K562 (cell line): ENCODE results near the gene CPT1A. TPM values are rescaled to one million over a fixed set of nuclear protein-coding genes. Genes with fewer than 3 reads are reported as not detected.
A peak's percentile ranks its signal among the peaks of the same experiment; 100 is the strongest.

ENCODE experiments used
- ATAC-seq: fragments of 200-7000 bp; cut with Tn5 transposase; 3 replicates; pipeline ENCODE4 v1.9.1; 2020; ENCODE audit warnings: moderate library complexity
- BruUV-seq: library from RNA; stranded (reverse); fragments of 400-500 nt; replicated peaks from 2 replicates; lab custom pipeline; 2021; lab: Mats Ljungman, UMichigan
- CTCF ChIA-PET: fragments of 300-600 bp; formaldehyde crosslinking; extraction: SDS; loops from one replicate; lab custom pipeline; 2021; ENCODE audit warnings: low intra/inter-chr PET ratio; lab: Yijun Ruan, JAX
- POLR2A ChIA-PET: fragments of 300-600, 350-650 bp; sonication (Branson Sonifier 250); formaldehyde crosslinking; extraction: SDS; loops from one replicate; lab custom pipeline; 2021; ENCODE audit warnings: antibody characterized with exemption, inconsistent platforms; lab: Yijun Ruan, JAX
- DNase-seq, 4 experiments: peaks; one replicate each; pipeline versions ENCODE4 v3.0.0 to v3.0.0-alpha.2; 2011 to 2018; ENCODE audit warnings: low spot score in 3 of 4, mixed read lengths in 3 of 4; ENCODE audit errors: extremely low read depth in 1 of 4
- FAIRE-seq: peaks from 2 replicates; lab custom pipeline; 2011; peaks lifted over from hg19 to GRCh38; lab: Jason Lieb, UNC
- H2AFZ ChIP-seq: 2 replicates; pipeline ENCODE4 v1.6.0; 2011; ENCODE audit warnings: low read depth, low read length, control low read depth, inconsistent platforms
- H3K27ac ChIP-seq: fragments of 200-600 bp; 3 replicates; pipeline ENCODE4 v1.8.0; 2011; ENCODE audit warnings: low read depth, mild to moderate bottlenecking, control low read depth, inconsistent platforms, low read length, moderate library complexity, mixed read lengths; ENCODE audit errors: extremely low read depth
- H3K27me3 ChIP-seq, 2 experiments: fragments of 300-600 bp in 1 of 2; 2 replicates in 1 of 2; 3 replicates in 1 of 2; pipeline versions ENCODE4 v1.6.0 to v1.8.0; 2011; ENCODE audit warnings: inconsistent platforms in 2 of 2, low read length in 2 of 2, mild to moderate bottlenecking in 1 of 2, mixed read lengths in 1 of 2, moderate library complexity in 1 of 2; ENCODE audit not compliant: control insufficient read depth in 2 of 2, insufficient read depth in 2 of 2
- H3K36me3 ChIP-seq: fragments of 300-600 bp; 3 replicates; pipeline ENCODE4 v1.8.0; 2011; ENCODE audit warnings: mild to moderate bottlenecking, low read length, inconsistent platforms; ENCODE audit not compliant: control insufficient read depth, insufficient read depth
- H3K4me1 ChIP-seq, 2 experiments: fragments of 200-600 bp in 1 of 2; replicated peaks in 1 of 2; 2 replicates in 1 of 2; 3 replicates in 1 of 2; pipeline versions ENCODE4 v1.5.1 to v1.8.0; 2011; ENCODE audit warnings: inconsistent platforms in 2 of 2, low read length in 2 of 2, mild to moderate bottlenecking in 1 of 2, mixed read lengths in 1 of 2, moderate library complexity in 1 of 2; ENCODE audit not compliant: control insufficient read depth in 2 of 2, insufficient read depth in 2 of 2
- H3K4me2 ChIP-seq: 2 replicates; pipeline ENCODE4 v1.6.1; 2011; ENCODE audit warnings: low read length, control low read depth, inconsistent platforms, mixed read lengths; ENCODE audit not compliant: insufficient read depth
- H3K4me3 ChIP-seq: fragments of 200-600 bp; sonication (generic), shearing (Covaris generic); 2 replicates; pipeline ENCODE4 v1.5.1; 2016; ENCODE audit warnings: control low read depth, inconsistent platforms
- H3K79me2 ChIP-seq: fragments of 200-600 bp; 3 replicates; pipeline ENCODE4 v1.8.0; 2011; ENCODE audit warnings: low read length, inconsistent platforms; ENCODE audit not compliant: control insufficient read depth, insufficient read depth
- H3K9ac ChIP-seq, 2 experiments: 2 replicates each; pipeline versions ENCODE4 v1.6.0 to v1.6.1; 2011; ENCODE audit warnings: low read depth in 2 of 2, low read length in 2 of 2, control low read depth in 1 of 2, inconsistent platforms in 1 of 2, mild to moderate bottlenecking in 1 of 2, mixed read lengths in 1 of 2; ENCODE audit not compliant: insufficient read depth in 1 of 2
- H3K9me1 ChIP-seq: one replicate; pipeline ENCODE4 v1.6.0; 2011; ENCODE audit warnings: inconsistent platforms, mild to moderate bottlenecking, low read length, moderate library complexity; ENCODE audit not compliant: control insufficient read depth, insufficient read depth
- H3K9me3 ChIP-seq: replicated peaks from 2 replicates; pipeline ENCODE4 v1.5.1; 2011; ENCODE audit warnings: low read depth, low read length, inconsistent platforms; ENCODE audit not compliant: control insufficient read depth, insufficient read depth
- H4K20me1 ChIP-seq: replicated peaks from 2 replicates; pipeline ENCODE4 v1.6.1; 2011; ENCODE audit warnings: low read length, inconsistent platforms, mixed read lengths; ENCODE audit not compliant: control insufficient read depth, insufficient read depth
- BMI1 ChIP-seq: fragments of 150-350 bp; IDR thresholded peaks from 2 replicates; pipeline ENCODE4 v1.6.1; 2014; ENCODE audit warnings: low read length
- E2F4 ChIP-seq: sonication (generic); formaldehyde crosslinking; IDR thresholded peaks from 2 replicates; pipeline ENCODE4 v1.8.0; 2022; ENCODE audit warnings: mild to moderate bottlenecking, low read depth, missing genetic modification reagents
- FIP1L1 ChIP-seq: fragments of 200-400 bp; formaldehyde crosslinking; IDR thresholded peaks from 2 replicates; pipeline ENCODE4 v1.6.1; 2018; ENCODE audit warnings: mild to moderate bottlenecking, low read depth, low read length; ENCODE audit not compliant: poor library complexity, severe bottlenecking
- L3MBTL2 ChIP-seq: fragments of 450-650 bp; IDR thresholded peaks from 2 replicates; pipeline ENCODE4 v1.6.1; 2016; ENCODE audit warnings: mild to moderate bottlenecking, moderate library complexity
- MEF2D ChIP-seq: conservative IDR thresholded peaks from 2 replicates; pipeline ENCODE4 v1.6.1; 2016; ENCODE audit warnings: low read depth, missing genetic modification characterization, missing compliant biosample characterization
- NFXL1 ChIP-seq: fragments of 450-650 bp; formaldehyde crosslinking; IDR thresholded peaks from 2 replicates; pipeline ENCODE4 v1.4.0; 2021; ENCODE audit warnings: mild to moderate bottlenecking
- NKRF ChIP-seq: fragments of 450-650 bp; IDR thresholded peaks from 2 replicates; pipeline ENCODE4 v1.6.1; 2016; ENCODE audit warnings: borderline replicate concordance
- PHF21A ChIP-seq: fragments of 450-650 bp; IDR thresholded peaks from 2 replicates; pipeline ENCODE4 v1.6.1; 2017; ENCODE audit warnings: low read depth, borderline replicate concordance
- SMAD3 ChIP-seq: fragments of 450-650 bp; formaldehyde crosslinking; conservative IDR thresholded peaks from 2 replicates; pipeline ENCODE4 v1.4.0; 2020; ENCODE audit warnings: mild to moderate bottlenecking
- SRSF9 ChIP-seq: fragments of 200-400 bp; formaldehyde crosslinking; IDR thresholded peaks from 2 replicates; pipeline ENCODE4 v1.6.1; 2017; ENCODE audit warnings: low read depth, low read length, borderline replicate concordance
- TEAD1 ChIP-seq, 2 experiments: fragments of 450-650 bp in 1 of 2; sonication (generic) in 1 of 2; formaldehyde crosslinking; IDR thresholded peaks; 2 replicates each; pipeline versions ENCODE4 v1.4.0 to v1.8.0; 2020 to 2022; ENCODE audit warnings: mild to moderate bottlenecking in 2 of 2, missing genetic modification reagents in 1 of 2
- TOE1 ChIP-seq, 2 experiments: fragments of 450-650 bp in 1 of 2; sonication (generic) in 1 of 2; formaldehyde crosslinking in 1 of 2; IDR thresholded peaks; 2 replicates each; pipeline versions ENCODE4 v1.7.1 to v1.8.0; 2016 to 2022; ENCODE audit warnings: borderline replicate concordance in 2 of 2, mild to moderate bottlenecking in 2 of 2, antibody characterized with exemption in 1 of 2, inconsistent platforms in 1 of 2, low read depth in 1 of 2, missing genetic modification reagents in 1 of 2, moderate library complexity in 1 of 2
- ZC3H8 ChIP-seq: fragments of 450-650 bp; IDR thresholded peaks from 2 replicates; pipeline ENCODE4 v1.6.1; 2017
- ZFX ChIP-seq: sonication (generic); formaldehyde crosslinking; IDR thresholded peaks from 2 replicates; pipeline ENCODE4 v1.8.0; 2022; ENCODE audit warnings: mild to moderate bottlenecking, missing genetic modification reagents, moderate library complexity
- ZNF212 ChIP-seq: fragments of 450-650 bp; formaldehyde crosslinking; IDR thresholded peaks from 2 replicates; pipeline ENCODE4 v1.4.0; 2020; ENCODE audit warnings: mild to moderate bottlenecking
- ZNF511 ChIP-seq: sonication (generic); formaldehyde crosslinking; IDR thresholded peaks from 2 replicates; pipeline ENCODE4 v1.8.0; 2022; ENCODE audit warnings: mild to moderate bottlenecking, missing genetic modification reagents
- WGBS: fragments of 100-300 bp; shearing (Covaris generic); methylation state at CpG from one replicate; pipeline ENCODE4 v1.1.6; 2016; ENCODE audit warnings: low coverage, mixed read lengths; ENCODE audit not compliant: insufficient coverage; ENCODE audit errors: missing lambda C conversion rate; 5-methylcytosine and 5-hydroxymethylcytosine counted together
- in situ Hi-C: fragments of 300-500 bp; cut with MboI; formaldehyde crosslinking; loops from 4 replicates; pipeline ENCODE4 v1.15.0; 2018; ENCODE audit warnings: inconsistent platforms, mixed read lengths
- intact Hi-C: fragments of 100-400 bp; cut with micrococcal nuclease; formaldehyde crosslinking; loops from 2 replicates; pipeline ENCODE4 v1.14.2; 2022
- polyA plus RNA-seq, 8 experiments: library from polyadenylated mRNA; depleted of rRNA in 4 of 8; stranded (reverse) in 5 of 8; unstranded in 3 of 8; fragments of >200 nt; fragmentation: Nextera tagmentation in 2 of 8; fragmentation: Illumina TruSeq in 1 of 8; extraction: Ambion mirVana in 2 of 8; extraction: Trizol in 1 of 8; gene quantifications; 2 replicates each; pipeline versions ENCODE4 v1.2.1 to v1.2.3, GENCODE V29; 2011 to 2014; ENCODE audit warnings: inconsistent platforms in 1 of 8, missing spikeins in 1 of 8
- total RNA-seq, 7 experiments: library from RNA; depleted of rRNA in 6 of 7; stranded (reverse); fragments of >200 nt in 6 of 7; fragmentation: Illumina TruSeq in 2 of 7; extraction: Trizol in 2 of 7; gene quantifications; 2 replicates each; pipeline versions ENCODE4 v1.2.1 to v1.2.3, GENCODE V29; 2011 to 2021; ENCODE audit warnings: low replicate concordance in 1 of 7

Gene CPT1A
- total and polyA plus RNA-seq, 9 of the 15 experiments (the other 6 are each of a cell fraction or from before 2014, with no cell fraction given), result 2.6 to 29.1 (median 12.3) TPM

- Histone ChIP-seq H2AFZ (peak overlapping the region; percentile 77), H3K9ac (peak overlapping the region; percentile 65 to 93), H3K4me3 (peak overlapping the region; percentile 47), H3K4me1 (peaks cover 18 to 58% of the 10 kb centered on the region in 2 experiments; a peak in 4 of 5 replicates), H3K9me1 (no peaks in the 10 kb centered on the region), H3K27ac (peak overlapping the region; percentile 79), H3K9me3 (no peaks in the 10 kb centered on the region), H3K27me3 (no peaks in the 10 kb centered on the region), H3K4me2 (peak overlapping the region; percentile 90), H3K36me3 (peaks cover 3% of the 10 kb centered on the region; the same call in 1 of the 3 replicates), H4K20me1 (no peaks in the 10 kb centered on the region), H3K79me2 (peaks cover 24% of the 10 kb centered on the region)
- peak; percentile 54 to 57 (median 54) for DNase-seq
- ChIA-PET CTCF (no interaction called here), POLR2A (no interaction called here)
- in situ Hi-C loops, result loop anchor here (25.0 kb wide), 1 partner anchor 821 kb away; no protein-coding TSS in a partner anchor
- intact Hi-C loops, result no loop called here
- no peak for FAIRE-seq
- ATAC-seq, result peak; percentile 67
- no TSS peak for BruUV-seq
- 1% methylated on average over 29 of the region's 90 CpGs for WGBS
- TF ChIP-seq ZFX (peak; percentile 52), PHF21A (no peak), BMI1 (no peak), SRSF9 (no peak), MEF2D (tag) (no peak), NFXL1 (CRISPR knock-in tag) (no peak), E2F4 (no peak), L3MBTL2 (peak; percentile 68; the same call in 1 of the 2 replicates), TEAD1 (CRISPR knock-in tag; IDR thresholded peaks at IDR 0.05) (0 out of 4 replicates have a peak, but pooled peaks of 1 of the 2 experiments have one; percentile 62), SMAD3 (CRISPR knock-in tag) (no peak), TOE1 (IDR thresholded peaks at IDR 0.05; ENCODE audit: borderline replicate concordance) (no peak), TOE1 (CRISPR knock-in tag; IDR thresholded peaks at IDR 0.05; ENCODE audit: borderline replicate concordance, low read depth) (no peak), ZC3H8 (no peak), FIP1L1 (peak; percentile 48), NKRF (no peak), ZNF212 (no peak), ZNF511 (CRISPR knock-in tag) (peak; percentile 38; the same call in 1 of the 2 replicates)
These were observed 759 bp downstream of the CPT1A start for GRCh38 chr11:68840661-68841653.
